ENCODE data around the gene CACNA2D3. TPM values are rescaled to one million over a fixed set of nuclear protein-coding genes. Genes with fewer than 3 reads are reported as not detected.

The CACNA2D3 gene
- polyA plus RNA-seq, 1 donor (not counting 4 experiments of a cell fraction or from before 2014, with no cell fraction given), result 0.08 TPM

DNA sequence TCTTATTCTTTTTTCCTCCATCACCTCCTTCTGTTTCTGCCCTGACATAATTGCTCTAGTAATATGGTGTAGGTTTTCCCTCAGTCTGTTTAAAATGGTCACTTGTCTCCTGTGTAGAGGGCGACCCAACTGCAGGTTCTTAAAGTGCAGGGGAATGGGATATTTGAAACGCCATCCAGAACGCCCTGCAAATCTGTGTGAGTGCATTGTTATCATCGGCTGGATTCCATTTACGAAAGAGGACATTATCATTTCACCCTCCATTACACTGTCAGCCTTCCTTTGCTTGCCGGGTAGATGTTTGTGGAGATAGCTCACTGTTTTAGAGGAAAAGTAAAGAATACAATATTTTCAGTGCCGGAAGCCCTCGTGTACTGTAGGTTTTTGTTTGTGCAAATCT lies 451.5 kb downstream of the CACNA2D3 start:
- Histone ChIP-seq H3K9ac (ENCODE audit: control insufficient read depth, extremely low read depth, insufficient read depth, low read length) (no peak overlapping the region), H3K4me1 (ENCODE audit: control insufficient read depth, extremely low read depth, insufficient read depth, low read length) (no peaks in the 10 kb centered on the region), H3K9me3 (ENCODE audit: control insufficient read depth, low read depth, low read length) (no peaks in the 10 kb centered on the region), H3K36me3 (ENCODE audit: control insufficient read depth in 2 of 2, extremely low read depth in 1 of 2, insufficient read depth in 2 of 2, low read length in 2 of 2) (no peaks in the 10 kb centered on the region), H3K27me3 (ENCODE audit: control insufficient read depth, extremely low read depth, insufficient read depth, low read length) (no peaks in the 10 kb centered on the region), H3K4me2 (ENCODE audit: control insufficient read depth, extremely low read depth, insufficient read depth, low read depth, low read length) (no peak overlapping the region), H4K20me1 (ENCODE audit: control insufficient read depth, extremely low read depth, insufficient read depth, low read length) (no peaks in the 10 kb centered on the region), H3K79me2 (ENCODE audit: control insufficient read depth, insufficient read depth, low read length) (no peaks in the 10 kb centered on the region), H3K4me3 (ENCODE audit: control insufficient read depth in 2 of 3, extremely low read depth in 1 of 3, insufficient read depth in 2 of 3, low read depth in 1 of 3, low read length in 3 of 3) (no peak overlapping the region), H2AFZ (ENCODE audit: control insufficient read depth, low read length) (no peak overlapping the region), H3K9me1 (ENCODE audit: control insufficient read depth, extremely low read depth, insufficient read depth, low read length) (no peaks in the 10 kb centered on the region), H3K27ac (ENCODE audit: control insufficient read depth, insufficient read depth, low read length) (no peak overlapping the region)
- no peak for DNase-seq (ENCODE audit: low read depth, low spot score)
- FAIRE-seq, result no peak
- dilution Hi-C loops (cut with MboI; ENCODE audit: extremely low pct_ligation_motif_present, low sequenced_read_pairs), result no loop called here
- TF ChIP-seq EZH2 (IDR thresholded peaks at IDR 0.05; ENCODE audit: low read length), result no peak
- TF ChIP-seq, protein P1, sequence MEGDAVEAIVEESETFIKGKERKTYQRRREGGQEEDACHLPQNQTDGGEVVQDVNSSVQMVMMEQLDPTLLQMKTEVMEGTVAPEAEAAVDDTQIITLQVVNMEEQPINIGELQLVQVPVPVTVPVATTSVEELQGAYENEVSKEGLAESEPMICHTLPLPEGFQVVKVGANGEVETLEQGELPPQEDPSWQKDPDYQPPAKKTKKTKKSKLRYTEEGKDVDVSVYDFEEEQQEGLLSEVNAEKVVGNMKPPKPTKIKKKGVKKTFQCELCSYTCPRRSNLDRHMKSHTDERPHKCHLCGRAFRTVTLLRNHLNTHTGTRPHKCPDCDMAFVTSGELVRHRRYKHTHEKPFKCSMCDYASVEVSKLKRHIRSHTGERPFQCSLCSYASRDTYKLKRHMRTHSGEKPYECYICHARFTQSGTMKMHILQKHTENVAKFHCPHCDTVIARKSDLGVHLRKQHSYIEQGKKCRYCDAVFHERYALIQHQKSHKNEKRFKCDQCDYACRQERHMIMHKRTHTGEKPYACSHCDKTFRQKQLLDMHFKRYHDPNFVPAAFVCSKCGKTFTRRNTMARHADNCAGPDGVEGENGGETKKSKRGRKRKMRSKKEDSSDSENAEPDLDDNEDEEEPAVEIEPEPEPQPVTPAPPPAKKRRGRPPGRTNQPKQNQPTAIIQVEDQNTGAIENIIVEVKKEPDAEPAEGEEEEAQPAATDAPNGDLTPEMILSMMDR (optimal IDR thresholded peaks at IDR 0.05 in 1 of 3, IDR thresholded peaks at IDR 0.05 in 1 of 3, conservative IDR thresholded peaks at IDR 0.05 in 1 of 3; ENCODE audit: extremely low read depth in 1 of 3, insufficient read depth in 2 of 3, low read length in 3 of 3), result no peak

DNA sequence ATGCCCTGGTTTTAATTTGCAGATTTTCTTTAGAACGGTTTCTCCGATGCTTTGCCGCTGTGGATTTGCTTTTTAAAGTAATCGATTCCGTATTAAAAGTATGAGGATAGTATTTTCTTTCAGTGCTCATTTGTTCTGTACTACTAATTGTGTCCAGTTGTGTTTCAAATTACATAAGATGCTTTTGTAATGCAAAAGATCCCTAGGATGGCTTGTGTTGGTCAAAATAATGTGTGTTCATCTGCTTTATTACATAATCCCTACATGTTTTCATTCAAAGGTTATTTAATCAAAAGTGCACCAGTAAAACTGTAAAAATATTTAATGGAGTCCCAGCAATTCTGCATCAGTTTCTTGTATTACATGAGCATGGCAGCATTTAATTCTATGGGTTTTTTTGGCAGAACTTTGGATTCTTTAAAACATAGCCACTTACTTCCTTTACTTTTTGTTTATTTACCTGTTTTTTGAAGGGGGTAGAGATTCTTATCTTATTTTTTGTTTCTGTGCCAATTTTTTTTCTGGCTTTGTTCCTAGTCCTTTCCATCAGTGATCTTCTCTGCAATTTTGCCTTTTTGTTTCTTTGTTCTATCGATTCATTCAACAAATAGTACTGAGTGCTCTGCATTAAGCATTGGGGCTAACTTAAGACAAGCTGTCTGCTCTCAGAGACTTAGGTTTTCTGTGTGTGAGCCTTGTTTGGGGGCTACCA lies 452.7 kb downstream of the CACNA2D3 start:
- Histone ChIP-seq H3K27me3 (ENCODE audit: control insufficient read depth, extremely low read depth, insufficient read depth, low read length) (no peaks in the 10 kb centered on the region), H2AFZ (ENCODE audit: control insufficient read depth, low read length) (no peak overlapping the region), H3K36me3 (ENCODE audit: control insufficient read depth in 2 of 2, extremely low read depth in 1 of 2, insufficient read depth in 2 of 2, low read length in 2 of 2) (no peaks in the 10 kb centered on the region), H3K4me3 (ENCODE audit: control insufficient read depth in 2 of 3, extremely low read depth in 1 of 3, insufficient read depth in 2 of 3, low read depth in 1 of 3, low read length in 3 of 3) (no peak overlapping the region), H3K9ac (ENCODE audit: control insufficient read depth, extremely low read depth, insufficient read depth, low read length) (no peak overlapping the region), H4K20me1 (ENCODE audit: control insufficient read depth, extremely low read depth, insufficient read depth, low read length) (no peaks in the 10 kb centered on the region), H3K4me1 (ENCODE audit: control insufficient read depth, extremely low read depth, insufficient read depth, low read length) (no peaks in the 10 kb centered on the region), H3K27ac (ENCODE audit: control insufficient read depth, insufficient read depth, low read length) (no peak overlapping the region), H3K9me1 (ENCODE audit: control insufficient read depth, extremely low read depth, insufficient read depth, low read length) (no peaks in the 10 kb centered on the region), H3K79me2 (ENCODE audit: control insufficient read depth, insufficient read depth, low read length) (no peaks in the 10 kb centered on the region), H3K9me3 (ENCODE audit: control insufficient read depth, low read depth, low read length) (no peaks in the 10 kb centered on the region), H3K4me2 (ENCODE audit: control insufficient read depth, extremely low read depth, insufficient read depth, low read depth, low read length) (no peak overlapping the region)
- dilution Hi-C loops (cut with MboI; ENCODE audit: extremely low pct_ligation_motif_present, low sequenced_read_pairs), result no loop called here
- no peak for TF ChIP-seq EZH2 (IDR thresholded peaks at IDR 0.05; ENCODE audit: low read length)
- TF ChIP-seq, protein P1 (optimal IDR thresholded peaks at IDR 0.05 in 1 of 3, IDR thresholded peaks at IDR 0.05 in 1 of 3, conservative IDR thresholded peaks at IDR 0.05 in 1 of 3; ENCODE audit: extremely low read depth in 1 of 3, insufficient read depth in 2 of 3, low read length in 3 of 3), result no peak
- FAIRE-seq (no peak), DNase-seq (ENCODE audit: low read depth, low spot score) (no peak)
